HG03095 (cell line): ENCODE results near the gene ADGRG7.
A peak's percentile ranks its signal among the peaks of the same experiment; 100 is the strongest.
"Not testable (repeated sequence)": the region's sequence is repeated elsewhere in the genome, so short reads cannot be mapped to it uniquely, and the experiment has no call there.

Source experiments
- ATAC-seq: cut with Tn5 transposase; IDR thresholded peaks from one replicate; pipeline ENCODE4 v1.9.1; 2021; ENCODE audit warnings: moderate library complexity; ENCODE audit not compliant: unreplicated experiment

Gene ADGRG7

DNA sequence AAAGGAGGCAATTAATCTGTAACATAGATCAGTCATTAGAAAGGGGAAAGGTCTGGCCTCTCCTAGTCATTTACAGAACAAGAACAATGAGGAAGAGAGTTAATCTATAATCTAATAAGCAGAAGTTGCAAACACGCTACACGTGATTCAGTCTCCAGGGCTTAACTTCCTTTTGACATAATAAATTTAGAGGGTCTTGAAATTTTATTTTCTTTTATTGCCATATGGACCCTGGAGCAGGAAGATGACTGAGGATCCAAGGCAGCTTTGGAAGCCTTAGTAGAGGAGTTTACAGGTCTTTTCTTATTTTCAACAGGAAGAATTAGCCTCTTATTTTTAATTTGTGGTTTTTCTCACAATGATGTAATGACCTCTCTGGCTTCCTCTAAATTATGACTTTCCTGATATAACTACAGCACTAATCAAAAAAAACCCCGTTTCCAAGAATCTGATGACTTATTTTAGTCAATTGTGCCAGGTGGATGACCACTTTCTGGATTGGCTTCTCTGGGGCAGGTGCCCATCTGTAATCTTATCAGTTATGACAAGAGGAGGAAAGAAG is 32.2 kb downstream of the ADGRG7 start:
- peak; percentile 76 for ATAC-seq

DNA sequence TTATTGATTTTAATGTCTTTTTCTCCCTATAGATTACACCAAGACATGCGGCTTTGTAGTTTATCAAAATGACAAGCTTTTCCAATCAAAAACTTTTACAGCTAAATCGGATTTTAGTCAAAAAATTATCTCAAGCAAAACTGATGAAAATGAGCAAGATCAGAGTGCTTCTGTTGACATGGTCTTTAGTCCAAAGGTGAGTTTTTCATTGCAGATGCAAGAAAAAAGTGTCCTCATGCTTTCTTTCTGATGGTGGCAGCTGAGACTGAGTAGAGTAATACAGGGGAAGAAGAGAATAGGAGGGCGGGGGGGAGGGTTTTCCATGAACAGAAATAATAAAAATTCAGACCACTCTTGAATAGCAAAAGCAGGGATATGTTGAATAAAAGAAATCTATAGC is 36.5 kb downstream of the ADGRG7 start:
- ATAC-seq: no peak

DNA sequence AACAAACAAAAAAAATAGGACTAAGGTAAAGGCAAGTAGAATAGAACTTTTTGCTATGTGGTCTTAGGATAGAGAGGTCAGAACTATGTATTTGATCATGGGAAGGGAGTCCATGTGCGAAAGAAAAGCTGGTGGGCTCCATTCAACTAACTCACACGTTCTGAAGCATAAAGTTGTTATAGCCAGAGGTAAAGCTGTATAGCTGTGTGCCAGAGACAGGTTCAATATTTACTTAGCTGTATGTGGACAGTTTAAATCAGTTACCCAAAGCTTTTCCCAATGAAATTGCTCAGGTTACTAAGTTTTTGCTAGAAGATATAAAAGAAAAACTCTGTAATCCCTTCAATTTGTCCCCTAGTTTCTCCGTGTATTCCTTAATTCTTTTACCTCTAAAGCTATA is 37.8 kb downstream of the ADGRG7 start:
- no peak for ATAC-seq

DNA sequence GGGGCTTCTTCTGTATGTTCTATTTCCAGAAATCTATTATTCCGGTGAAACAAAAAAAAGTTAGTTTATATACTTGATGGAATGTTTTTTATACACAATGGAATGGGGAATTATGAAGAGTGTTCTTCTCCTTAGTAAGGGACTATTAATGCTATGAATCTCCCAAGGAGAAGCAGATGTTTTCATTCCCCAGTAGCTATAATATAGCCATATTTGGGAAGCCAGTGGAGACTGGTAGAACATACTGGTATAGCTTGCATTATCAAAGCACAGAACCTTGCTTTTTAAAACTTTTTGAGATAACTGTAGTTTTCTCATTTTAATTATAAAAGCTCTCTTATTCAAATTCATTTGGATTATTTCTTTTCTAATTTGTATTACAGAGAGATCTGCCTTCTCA is 38.3 kb downstream of the ADGRG7 start:
- no peak for ATAC-seq

DNA sequence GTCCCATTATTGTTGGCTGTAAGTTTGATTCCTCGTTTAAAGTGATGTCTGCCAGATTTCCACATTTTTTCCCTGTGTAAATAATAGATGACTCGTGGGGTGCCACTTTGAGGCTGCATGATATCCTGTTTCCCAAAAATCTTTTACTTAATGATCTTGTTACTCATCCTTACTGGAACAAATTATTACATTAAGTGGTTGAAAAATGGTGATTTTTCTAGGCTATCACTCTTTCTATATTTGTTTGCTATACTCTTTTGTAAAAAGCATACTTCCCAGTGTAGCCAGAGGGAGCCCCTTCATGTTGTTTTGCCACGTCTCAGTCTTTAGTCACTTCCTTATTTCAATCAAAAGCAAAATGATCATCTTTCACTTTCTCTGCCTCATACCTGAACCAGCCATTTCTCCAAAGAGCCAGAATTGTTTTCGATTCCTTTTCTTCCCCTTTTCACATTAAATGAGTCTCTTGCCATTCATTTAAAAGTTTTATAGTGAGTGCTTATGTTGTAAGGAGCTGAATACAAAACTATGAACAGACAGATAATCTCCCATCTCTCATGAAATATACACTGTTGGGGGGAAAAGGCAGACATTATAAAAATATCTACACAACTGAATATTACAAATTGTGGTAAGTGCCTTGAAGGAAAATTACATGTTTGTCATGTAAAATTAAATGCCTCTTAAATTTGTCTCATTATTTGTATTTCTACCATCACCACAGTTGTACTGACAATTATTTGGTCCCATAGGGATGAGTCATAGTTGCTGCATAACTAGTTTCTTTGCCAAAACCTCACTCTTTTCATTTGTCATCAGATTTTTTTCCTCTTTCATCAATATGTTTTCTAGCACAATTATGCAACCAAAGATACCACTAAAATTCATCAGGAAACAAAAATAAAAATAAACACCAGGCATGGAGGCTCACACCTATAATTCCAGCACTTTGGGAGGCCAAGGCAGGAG is 41.5 kb downstream of the ADGRG7 start:
- ATAC-seq: peak; percentile 99

DNA sequence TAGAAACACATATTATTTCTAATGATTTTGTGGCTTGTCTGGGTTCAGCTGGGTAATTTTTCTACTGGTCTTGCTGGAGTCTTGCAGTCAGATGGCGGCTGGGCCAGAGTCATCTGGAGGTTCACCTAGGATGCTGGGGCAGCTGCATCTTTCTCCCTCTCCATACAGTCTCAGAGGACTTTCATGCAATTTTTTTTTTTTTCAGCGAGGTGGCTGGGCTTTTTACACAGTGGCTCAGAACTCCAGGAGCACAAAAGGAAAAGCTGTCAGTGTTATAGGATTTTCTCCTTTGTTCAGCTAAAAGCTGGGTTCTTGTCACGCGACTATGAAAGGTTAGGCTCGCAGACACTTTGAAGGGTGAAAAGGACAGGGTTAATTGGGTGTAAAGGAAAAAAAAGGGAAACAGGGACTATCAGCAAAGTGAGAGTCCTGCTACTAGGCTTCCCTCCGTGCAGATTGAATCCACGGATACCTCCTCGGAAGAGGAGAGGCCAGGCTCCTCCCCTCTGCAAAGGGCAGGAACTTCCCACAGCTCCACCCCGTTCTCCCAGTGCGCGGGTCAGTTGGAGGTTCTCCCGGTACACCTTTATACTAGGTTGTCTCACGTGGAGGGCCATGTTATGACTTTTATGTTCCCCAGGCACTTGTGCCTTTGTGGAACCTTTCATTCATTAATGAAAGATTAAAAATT is 44.3 kb downstream of the ADGRG7 start:
- no peak for ATAC-seq

DNA sequence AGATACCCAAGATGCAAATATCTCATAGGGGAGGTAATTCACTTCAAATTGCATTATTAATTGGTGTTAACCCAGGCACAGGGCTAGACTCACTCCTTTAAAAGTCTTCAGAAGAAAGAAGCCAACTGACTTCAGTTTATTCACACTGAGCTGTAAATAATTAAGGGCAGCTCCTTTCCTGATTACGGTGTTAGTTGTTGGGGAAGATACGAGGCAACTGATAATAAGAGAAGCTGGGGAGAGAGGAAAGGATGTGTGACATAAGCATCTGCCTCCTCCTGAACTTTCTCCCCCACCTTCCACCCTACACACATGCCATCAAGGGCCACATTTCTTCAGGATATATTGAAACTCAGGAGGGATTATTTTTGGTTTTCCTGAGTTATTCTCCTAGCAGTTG is 47.5 kb downstream of the ADGRG7 start:
- no peak for ATAC-seq

DNA sequence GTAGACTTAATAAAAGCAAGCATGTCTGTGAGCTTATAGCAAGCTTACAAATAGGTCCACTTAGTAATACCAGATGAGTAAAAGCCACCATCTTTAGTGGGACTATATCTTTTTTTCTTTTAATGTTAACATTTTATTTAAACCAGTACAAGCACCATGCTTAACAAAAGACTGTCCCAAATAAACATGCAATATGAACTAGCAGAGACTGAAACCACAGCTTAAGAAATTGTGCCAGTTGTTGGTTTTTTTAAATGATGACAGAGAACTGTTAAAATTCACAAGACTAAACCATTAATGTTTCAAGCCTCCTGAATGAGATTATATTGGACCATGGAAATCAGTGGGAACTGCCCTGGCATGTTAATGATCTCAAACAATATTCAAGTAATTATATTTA is 51.9 kb downstream of the ADGRG7 start:
- ATAC-seq: not testable (repeated sequence)

DNA sequence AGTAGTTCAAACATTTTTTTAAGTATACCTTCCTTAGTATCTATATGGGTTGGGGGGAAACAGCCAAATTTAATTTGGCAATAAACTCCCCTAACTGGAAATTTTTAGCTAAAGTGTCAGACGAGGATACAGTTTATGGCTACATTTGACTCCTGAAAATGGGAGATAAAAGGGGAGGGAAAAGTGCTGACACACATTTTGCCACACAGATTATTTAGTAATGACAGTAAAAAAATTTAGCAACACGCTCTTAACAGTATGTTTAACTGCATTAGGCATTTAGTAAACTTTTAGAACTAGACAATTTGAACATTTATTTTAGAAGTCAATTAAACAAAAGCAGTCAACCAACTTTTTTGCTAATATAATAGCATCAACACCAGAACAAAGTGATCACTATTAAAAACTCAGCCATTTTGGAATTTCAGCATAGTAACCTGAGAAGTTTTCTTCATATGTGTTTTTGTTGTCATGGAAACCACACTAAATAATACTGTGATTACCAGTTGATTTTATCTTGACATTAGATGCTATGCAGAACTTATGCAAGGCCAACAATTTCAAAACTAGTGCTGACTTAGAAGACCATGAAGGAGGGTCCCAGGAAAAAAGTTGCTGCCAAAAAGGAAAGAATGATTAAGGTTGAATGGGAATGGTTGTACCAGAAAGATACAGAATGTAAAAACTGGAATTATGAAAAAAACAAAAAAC is 52.9 kb downstream of the ADGRG7 start:
- ATAC-seq: no peak

DNA sequence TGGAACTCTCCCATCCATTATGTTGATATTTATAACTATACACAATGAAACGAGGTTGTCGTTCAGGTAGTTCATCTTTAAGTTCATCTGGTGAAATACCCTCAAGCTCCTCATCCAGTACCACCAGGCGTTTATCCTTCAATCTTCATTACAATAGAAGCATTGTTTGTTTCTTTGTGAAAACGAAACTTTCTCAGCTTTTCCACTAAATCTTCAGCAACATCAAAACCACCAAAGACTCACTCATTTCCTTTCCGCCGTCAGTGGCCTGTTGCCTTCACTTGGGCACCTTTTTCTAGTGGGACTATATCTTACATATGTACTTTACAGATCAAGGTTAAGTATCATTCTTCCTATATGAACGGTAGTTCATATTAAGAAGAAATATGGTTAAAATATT is 55.8 kb downstream of the ADGRG7 start:
- no peak for ATAC-seq

DNA sequence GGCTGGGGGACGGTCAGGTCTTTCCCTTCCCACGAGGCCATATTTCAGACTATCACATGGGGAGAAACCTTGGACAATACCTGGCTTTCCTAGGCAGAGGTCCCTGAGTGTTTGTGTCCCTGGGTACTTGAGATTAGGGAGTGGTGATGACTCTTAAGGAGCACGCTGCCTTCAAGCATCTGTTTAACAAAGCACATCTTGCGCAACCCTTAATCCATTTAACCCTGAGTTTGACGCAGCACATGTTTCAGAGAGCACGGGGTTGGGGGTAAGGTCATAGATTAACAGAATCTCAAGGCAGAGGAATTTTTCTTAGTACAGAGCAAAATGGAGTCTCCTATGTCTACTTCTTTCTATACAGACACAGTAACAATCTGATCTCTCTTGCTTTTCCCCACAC is 57.3 kb downstream of the ADGRG7 start:
- not testable (repeated sequence) for ATAC-seq

DNA sequence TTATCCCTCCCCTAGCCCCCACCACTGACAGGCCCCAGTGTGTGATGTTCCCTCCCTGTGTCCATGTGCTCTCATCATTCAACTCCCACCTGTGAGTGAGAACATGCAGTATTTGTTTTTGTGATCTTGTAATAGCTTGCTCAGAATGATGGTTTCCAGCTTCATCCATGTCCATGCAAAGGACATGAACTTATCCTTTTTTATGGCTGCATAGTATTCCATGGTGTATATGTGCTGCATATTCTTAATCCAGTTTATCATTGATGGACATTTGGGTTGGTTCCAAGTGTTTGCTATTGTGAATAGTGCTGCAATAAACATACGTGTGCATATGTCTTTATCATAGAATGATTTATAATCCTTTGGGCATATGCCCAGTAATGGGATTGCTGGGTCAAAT is 57.9 kb downstream of the ADGRG7 start:
- ATAC-seq: not testable (repeated sequence)

DNA sequence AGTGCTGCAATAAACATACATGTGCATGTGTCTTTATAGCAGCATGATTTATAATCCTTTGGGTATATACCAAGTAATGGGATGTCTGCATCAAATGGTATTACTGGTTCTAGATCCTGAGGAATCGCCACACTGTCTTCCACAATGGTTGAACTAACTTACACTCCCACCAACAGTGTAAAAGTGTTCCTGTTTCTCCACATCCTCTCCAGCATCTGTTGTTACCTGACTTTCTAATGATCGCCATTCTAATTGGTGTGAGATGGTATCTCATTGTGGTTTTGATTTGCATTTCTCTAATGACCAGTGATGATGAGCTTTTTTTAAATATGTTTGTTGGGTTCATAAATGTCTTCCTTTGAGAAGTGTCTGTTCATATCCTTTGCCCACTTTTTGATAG is 61.6 kb downstream of the ADGRG7 start:
- ATAC-seq: not testable (repeated sequence)

DNA sequence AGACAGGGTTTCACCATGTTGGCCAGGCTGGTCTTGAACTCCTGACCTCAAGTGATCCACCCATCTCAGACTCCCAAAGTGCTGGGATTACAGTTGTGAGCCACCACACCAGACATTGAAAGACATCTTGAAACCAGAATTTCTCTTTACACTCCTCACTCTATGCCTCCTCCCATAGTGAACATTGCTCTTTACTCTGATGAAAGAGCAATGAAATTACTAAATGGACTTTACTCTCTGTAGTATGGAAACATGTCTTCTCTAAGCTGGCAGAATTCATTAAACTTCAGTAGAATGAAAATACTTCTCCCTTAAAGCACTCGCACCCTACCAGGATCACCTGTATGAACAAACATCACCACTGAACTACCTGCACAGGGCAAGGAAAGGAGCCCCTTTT is 72.1 kb downstream of the ADGRG7 start:
- ATAC-seq: no peak

DNA sequence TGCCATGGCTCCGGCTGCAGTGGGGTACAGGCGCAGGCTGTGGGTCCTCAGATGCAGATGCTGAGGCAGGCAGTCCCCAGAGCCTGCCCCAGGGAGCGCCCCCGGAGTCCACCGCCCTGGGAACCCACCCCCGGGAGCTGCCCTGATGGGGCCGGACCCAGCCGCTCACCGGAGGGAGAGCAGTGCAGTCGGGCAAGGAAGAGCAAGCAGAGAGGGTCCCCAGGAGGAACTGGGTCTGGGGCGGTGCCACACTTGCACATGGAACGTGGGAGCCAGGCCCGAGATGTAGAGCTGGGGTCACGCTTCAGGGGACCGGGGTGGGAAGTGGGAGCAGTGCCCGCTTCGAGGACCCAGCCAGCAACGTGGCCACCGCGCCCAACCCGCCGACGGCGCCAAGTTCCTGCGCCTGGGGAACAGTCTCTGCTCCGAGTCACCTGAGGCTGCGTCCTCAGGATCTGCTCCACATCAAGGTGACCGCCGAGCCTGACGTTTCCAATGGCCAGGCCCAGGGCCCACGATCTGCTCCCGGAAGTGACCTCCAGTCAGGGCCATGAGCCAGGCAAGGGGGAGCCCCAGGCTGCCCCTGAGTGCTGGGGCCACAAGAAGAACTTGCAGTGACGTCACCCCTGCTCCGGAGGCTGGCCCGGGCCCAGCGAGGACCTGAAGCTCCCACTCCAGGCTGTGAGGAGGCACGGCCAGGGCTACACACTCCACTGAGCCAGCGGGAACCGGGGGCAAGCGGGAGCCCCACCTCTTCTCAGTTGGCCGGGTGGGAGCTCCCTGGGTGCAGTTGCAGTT is 72.9 kb downstream of the ADGRG7 start:
- ATAC-seq: no peak

DNA sequence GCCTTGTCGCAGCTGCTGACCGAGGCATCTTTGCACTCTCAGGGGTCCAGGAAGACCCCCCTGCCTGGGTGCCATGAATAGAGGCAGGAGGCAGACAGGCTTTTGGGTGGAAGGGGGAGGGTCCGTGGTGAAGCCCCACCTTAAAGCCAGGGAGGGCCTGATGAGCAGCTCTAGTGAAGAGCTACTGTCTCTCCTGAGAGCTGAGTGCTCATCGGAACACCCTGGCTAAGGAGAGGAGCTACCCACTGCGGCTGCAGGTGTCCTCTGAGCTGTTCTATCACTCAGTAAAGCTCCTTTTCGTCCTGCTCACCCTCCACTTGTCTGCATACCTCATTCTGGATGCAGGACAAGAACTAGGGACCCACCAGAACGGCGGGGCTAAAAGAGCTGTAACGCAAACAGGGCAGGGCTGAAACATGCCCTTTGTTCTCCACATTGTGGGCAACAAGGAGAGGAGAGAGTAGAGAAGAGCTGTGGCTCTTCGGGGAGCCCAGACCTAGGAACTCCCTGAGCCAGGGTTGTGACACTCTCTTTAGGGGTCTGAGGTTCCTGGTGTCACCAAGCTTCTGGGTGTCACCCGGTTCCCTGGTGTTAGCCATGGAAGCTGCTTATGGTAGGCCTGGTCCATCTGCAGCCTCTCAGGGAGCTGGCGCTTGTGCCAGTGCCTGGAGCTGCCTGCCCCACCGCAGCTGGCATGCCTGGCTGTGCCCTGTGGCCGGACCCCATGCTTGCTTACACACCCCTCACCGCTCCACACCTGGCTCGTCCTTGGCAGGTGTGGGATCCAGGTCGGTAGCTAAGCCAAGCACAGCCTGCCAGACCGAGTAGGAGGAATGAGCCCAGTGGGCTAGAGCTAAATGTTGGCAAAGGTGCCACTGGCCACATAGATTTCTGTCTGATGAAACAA is 73.7 kb downstream of the ADGRG7 start:
- no peak for ATAC-seq

DNA sequence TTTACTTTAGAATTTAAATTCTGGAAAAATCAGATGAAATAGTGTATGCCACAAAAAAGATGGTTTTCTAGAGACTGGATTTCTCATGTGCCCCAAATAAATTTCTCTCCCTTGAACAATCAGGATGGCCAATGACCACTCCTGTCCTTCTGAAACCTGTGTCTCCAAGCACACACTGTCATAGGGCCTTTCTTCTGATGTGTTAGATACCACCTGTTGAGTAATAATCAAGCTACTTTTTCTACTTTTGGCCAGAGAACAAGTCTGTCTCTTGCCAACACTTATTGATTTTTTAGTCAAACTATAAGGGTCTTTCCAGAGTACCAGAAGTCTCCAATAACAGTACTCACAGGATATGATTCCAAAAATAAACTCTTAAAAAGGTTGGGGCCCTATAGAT is 83.8 kb downstream of the ADGRG7 start:
- no peak for ATAC-seq

DNA sequence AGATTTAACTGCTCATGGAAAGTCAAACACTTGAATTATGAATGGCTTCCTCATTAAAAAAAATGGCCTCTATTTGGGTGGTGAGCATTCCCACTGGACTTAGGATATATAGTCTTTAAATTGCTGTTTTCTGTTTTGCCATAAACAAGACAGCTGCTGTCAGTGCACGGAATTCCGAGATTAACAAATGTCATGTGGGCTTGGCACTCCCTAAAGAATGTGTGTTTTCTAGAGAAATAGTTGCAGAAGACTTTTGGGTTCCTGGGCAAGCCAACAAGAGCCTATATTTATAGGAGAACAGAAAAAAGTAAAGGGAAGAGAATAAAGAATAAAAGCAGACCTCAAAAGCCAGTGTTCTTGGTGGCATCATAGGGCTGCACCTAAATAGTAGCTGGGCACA is 86.3 kb downstream of the ADGRG7 start:
- ATAC-seq: no peak

DNA sequence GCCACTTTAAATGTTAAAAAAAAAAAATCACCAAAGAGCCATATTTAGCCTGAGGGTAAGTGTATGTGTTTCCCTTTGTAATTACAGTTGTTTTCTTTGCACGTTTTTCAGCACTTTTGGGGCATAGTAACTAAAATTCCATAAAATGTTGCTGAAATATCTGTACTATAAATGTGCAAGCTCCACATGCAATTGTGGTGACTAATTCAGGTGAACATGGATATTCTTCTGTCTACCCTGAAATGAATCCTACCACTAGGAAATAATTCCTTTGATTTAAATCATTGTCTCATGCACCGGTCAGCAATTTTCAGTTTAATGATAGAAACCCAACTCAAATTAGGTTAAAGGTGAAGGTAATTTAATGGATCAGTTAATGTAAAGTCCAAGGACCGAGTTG is 86.8 kb downstream of the ADGRG7 start:
- ATAC-seq: no peak
